Heart right ventricle (tissue), 16 donors: ENCODE results near the gene TTC23. TPM values are rescaled to one million over a fixed set of nuclear protein-coding genes. Genes with fewer than 3 reads are reported as not detected.
A peak's percentile ranks its signal among the peaks of the same experiment; 100 is the strongest.

Experiments used
- ATAC-seq, 8 donors: fragments of 200-7000 bp; cut with Tn5 transposase; one replicate each; pipeline ENCODE4 v1.9.1; 2020; ENCODE audit warnings: mild to moderate bottlenecking in 8 of 8, moderate library complexity in 8 of 8, moderate number of reproducible peaks in 1 of 8
- DNase-seq, 2 donors: peaks; one replicate each; pipeline ENCODE4 v3.0.0-alpha.2; 2020
- H3K27ac ChIP-seq, 10 donors: fragments of 200-600 bp; sonication (generic) in 2 of 10; one replicate each; pipeline versions ENCODE4 v1.5.0 to v1.8.0; 2020 to 2022; ENCODE audit warnings: mild to moderate bottlenecking in 3 of 10
- H3K27me3 ChIP-seq, 7 donors: fragments of 200-600 bp; one replicate each; pipeline ENCODE4 v1.8.0; 2021 to 2022; ENCODE audit warnings: mild to moderate bottlenecking in 2 of 7
- H3K36me3 ChIP-seq, 9 donors: fragments of 200-600 bp; sonication (generic) in 1 of 9; one replicate each; pipeline versions ENCODE4 v1.5.0 to v1.8.0; 2020 to 2022; ENCODE audit warnings: mild to moderate bottlenecking in 2 of 9
- H3K4me1 ChIP-seq, 9 donors: fragments of 200-600 bp; sonication (generic) in 1 of 9; one replicate each; pipeline versions ENCODE4 v1.5.0 to v1.8.0; 2020 to 2022; ENCODE audit warnings: mild to moderate bottlenecking in 4 of 9
- H3K4me3 ChIP-seq, 10 donors: fragments of 200-600 bp; sonication (generic) in 2 of 10; one replicate each; pipeline versions ENCODE4 v1.5.0 to v1.8.0; 2020 to 2022; ENCODE audit warnings: mild to moderate bottlenecking in 7 of 10, moderate library complexity in 2 of 10
- H3K9me3 ChIP-seq, 11 donors: fragments of 200-600 bp in 10 of 11; sonication (generic) in 2 of 11; one replicate each; pipeline versions ENCODE4 v1.5.0 to v1.8.0; 2013 to 2022; ENCODE audit warnings: mild to moderate bottlenecking in 2 of 11, control low read depth in 1 of 11, moderate library complexity in 1 of 11
- WGBS, 2 donors: extraction: QIAGEN DNeasy Blood & Tissue Kit; methylation state at CpG; one replicate each; pipeline ENCODE4 v1.1.7; 2013; ENCODE audit warnings: inconsistent platforms in 1 of 2; 5-methylcytosine and 5-hydroxymethylcytosine counted together
- intact Hi-C, 10 donors: fragments of 100-400 bp; cut with DNase I; formaldehyde crosslinking; loops; one replicate each; pipeline versions ENCODE4 v1.11.1 to v1.14.2; 2022
- polyA plus RNA-seq, 2 donors: library from polyadenylated mRNA; stranded (reverse); fragments of 200-250 nt; gene quantifications; one replicate each; pipeline ENCODE4 v1.2.3, GENCODE V29; 2013
- total RNA-seq, 10 donors: library from RNA; stranded (reverse); fragmentation: NEBNext Ultra II Directional in 3 of 10; extraction: Animal tissue kit (Norgen Biotek cat#: 25700) in 3 of 10; gene quantifications; one replicate each; pipeline versions ENCODE4 v1.2.1 to v1.2.4, GENCODE V29; 2021 to 2023
- TF ChIP-seq, protein P1 (sequence below), 9 donors: fragments of 200-600 bp; sonication (generic) in 2 of 9; IDR thresholded peaks; one replicate each; pipeline versions ENCODE4 v1.5.0 to v1.8.0; 2021 to 2022; ENCODE audit warnings: antibody characterized with exemption in 9 of 9, mild to moderate bottlenecking in 5 of 9, moderate library complexity in 1 of 9
- donor health status: Arrhythmogenic right ventricular cardiomyopathy.
- donor health status: ischemic (EF 13 %, LVEDD 7.1; RV severe dilation, severe dysfunction).
- donor health status: healthy with polysubstance abuse.
- donor health status: DM: no; HTN: yes; CAD: no.
- donor health status: DM: no; HTN: no; CAD: no.
- donor health status: ischemic (EF 25% LVEDD 6.9; RV normal size, moderate dysfunction).
- donor health status: ischemic (EF 25% LVEDD 5.7; RV mildly dilated, moderate dysfunction).
- donor health status: healthy.
- donor health status: DM: yes; HTN: yes; CAD: no.
- donor health status: Ischemic cardiomyopathy.
- donor health status: ischemic (EF 35%, LVEDD 5.7; RV mildly dilated, moderate dysfunction).
- donor health status: nonischemic (EF 11% LVEDD 7.7; RV severe dilation, severe dysfunction).
- donor health status: DM: yes; HTN: yes; CAD: no.
- donor health status: PGD.
- donor health status: ischemic (EF 29% LVEDD 5.4; RV normal size, mild dysfunction).
- donor health status: nonischemic (EF 23%, LVEDD 6.1; RV moderate dilation, normal function).

The TTC23 gene
- total and polyA plus RNA-seq, 12 donors, result 6.0 to 16.9 (median 10.9) TPM

GRCh38 chr15:99172989-99173388, 76.4 kb downstream of the TTC23 start:
- no peak for ATAC-seq
- no peaks in the 10 kb centered on the region for H3K27me3 ChIP-seq
- WGBS, 2 donors, result 93 to 95% methylated on average over 3 of the region's 3 CpGs
- no peaks in the 10 kb centered on the region for H3K9me3 ChIP-seq
- peak overlapping the region in 7 of 10 donors; percentile 41 to 90 (median 83) for H3K27ac ChIP-seq
- DNase-seq, result no peak
- intact Hi-C loops, result loop anchor here in 5 of 10 donors (5.0 to 10.0 kb wide), 5 partner anchors 39 to 66 kb away; partner anchors contain the start of gene SYNM (in 1 of the 5)
- H3K4me1 ChIP-seq, result peaks cover 11 to 77% (median 38%) of the 10 kb centered on the region in 9 donors
- peaks cover 0 to 61% (median 0%) of the 10 kb centered on the region in 9 donors for H3K36me3 ChIP-seq
- TF ChIP-seq, protein P1, sequence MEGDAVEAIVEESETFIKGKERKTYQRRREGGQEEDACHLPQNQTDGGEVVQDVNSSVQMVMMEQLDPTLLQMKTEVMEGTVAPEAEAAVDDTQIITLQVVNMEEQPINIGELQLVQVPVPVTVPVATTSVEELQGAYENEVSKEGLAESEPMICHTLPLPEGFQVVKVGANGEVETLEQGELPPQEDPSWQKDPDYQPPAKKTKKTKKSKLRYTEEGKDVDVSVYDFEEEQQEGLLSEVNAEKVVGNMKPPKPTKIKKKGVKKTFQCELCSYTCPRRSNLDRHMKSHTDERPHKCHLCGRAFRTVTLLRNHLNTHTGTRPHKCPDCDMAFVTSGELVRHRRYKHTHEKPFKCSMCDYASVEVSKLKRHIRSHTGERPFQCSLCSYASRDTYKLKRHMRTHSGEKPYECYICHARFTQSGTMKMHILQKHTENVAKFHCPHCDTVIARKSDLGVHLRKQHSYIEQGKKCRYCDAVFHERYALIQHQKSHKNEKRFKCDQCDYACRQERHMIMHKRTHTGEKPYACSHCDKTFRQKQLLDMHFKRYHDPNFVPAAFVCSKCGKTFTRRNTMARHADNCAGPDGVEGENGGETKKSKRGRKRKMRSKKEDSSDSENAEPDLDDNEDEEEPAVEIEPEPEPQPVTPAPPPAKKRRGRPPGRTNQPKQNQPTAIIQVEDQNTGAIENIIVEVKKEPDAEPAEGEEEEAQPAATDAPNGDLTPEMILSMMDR (IDR thresholded peaks at IDR 0.05), result no peak
- H3K4me3 ChIP-seq, result no peak overlapping the region

- H3K27ac ChIP-seq, result peak overlapping the region in 5 of 10 donors; percentile 9 to 84 (median 16)
- 99 to 100% methylated on average over 4 of the region's 4 CpGs for WGBS, 2 donors
- intact Hi-C loops, result loop anchor here in 5 of 10 donors (5.0 to 10.0 kb wide), 5 partner anchors 40 to 65 kb away; partner anchors contain the start of gene SYNM (in 1 of the 5)
- DNase-seq (no peak), ATAC-seq (no peak)
- H3K36me3 ChIP-seq, result peaks cover 0 to 64% (median 0%) of the 10 kb centered on the region in 9 donors
- TF ChIP-seq, protein P1 (IDR thresholded peaks at IDR 0.05), result no peak
- H3K4me1 ChIP-seq, result peaks cover 11 to 82% (median 38%) of the 10 kb centered on the region in 9 donors
- no peak overlapping the region for H3K4me3 ChIP-seq
- H3K27me3 ChIP-seq, result no peaks in the 10 kb centered on the region
- no peaks in the 10 kb centered on the region for H3K9me3 ChIP-seq
Observed at GRCh38 chr15:99172171-99172570, 77.2 kb downstream of the TTC23 start.

GRCh38 chr15:99170476-99171065, 78.8 kb downstream of the TTC23 start:
- ATAC-seq (peak; percentile 26 to 64 (median 38)), DNase-seq (no peak)
- intact Hi-C loops, result loop anchor here in 5 of 10 donors (2.0 to 10.0 kb wide), 6 partner anchors 42 to 63 kb away; partner anchors contain the start of gene SYNM (in 1 of the 5)
- Histone ChIP-seq H3K9me3 (no peaks in the 10 kb centered on the region), H3K27ac (peak overlapping the region; percentile 41 to 85 (median 80)), H3K4me3 (no peak overlapping the region), H3K27me3 (no peaks in the 10 kb centered on the region), H3K36me3 (peaks cover 0 to 74% (median 0%) of the 10 kb centered on the region in 9 donors), H3K4me1 (peaks cover 8 to 71% (median 38%) of the 10 kb centered on the region in 9 donors)
- WGBS, 2 donors, result 54 to 62% methylated on average over 7 of the region's 7 CpGs
- TF ChIP-seq, protein P1 (IDR thresholded peaks at IDR 0.05), result peak in 6 of 9 donors; percentile 15 to 51 (median 44)

- H3K27me3 ChIP-seq, result no peaks in the 10 kb centered on the region
- intact Hi-C loops, result loop anchor here in 6 of 10 donors (1.0 to 10.0 kb wide), 7 partner anchors 22 to 63 kb away; partner anchors contain the start of gene SYNM (in 1 of the 6)
- peaks cover 5 to 64% (median 31%) of the 10 kb centered on the region in 9 donors for H3K4me1 ChIP-seq
- no peak overlapping the region for H3K4me3 ChIP-seq
- peak overlapping the region; percentile 41 to 85 (median 80) for H3K27ac ChIP-seq
- DNase-seq (no peak), ATAC-seq (peak in 7 of 8 donors; percentile 14 to 69 (median 48))
- H3K9me3 ChIP-seq, result no peaks in the 10 kb centered on the region
- 39 to 53% methylated on average over 10 of the region's 10 CpGs for WGBS, 2 donors
- peaks cover 0 to 77% (median 0%) of the 10 kb centered on the region in 9 donors for H3K36me3 ChIP-seq
- TF ChIP-seq, protein P1 (IDR thresholded peaks at IDR 0.05), result no peak
Observed at GRCh38 chr15:99169769-99170311, 79.5 kb downstream of the TTC23 start.
